Neural progenitor cell (in vitro differentiated cells): ENCODE measurements around the gene ARHGAP29. TPM values are rescaled to one million over a fixed set of nuclear protein-coding genes. Genes with fewer than 3 reads are reported as not detected.

ENCODE experiments used
- DNase-seq: peaks from one replicate; pipeline ENCODE4 v3.0.0-alpha.2; 2016; ENCODE audit warnings: low spot score
- H2AFZ ChIP-seq: fragments of 200-600 bp; sonication (generic); replicated peaks from 2 replicates; pipeline ENCODE4 v1.6.1; 2016; ENCODE audit warnings: antibody characterized with exemption
- H3F3A ChIP-seq: fragments of 200-600 bp; sonication (generic); 2 replicates; pipeline ENCODE4 v1.6.1; 2016; ENCODE audit warnings: antibody characterized with exemption, low read depth
- H3K27ac ChIP-seq: fragments of 200-600 bp; sonication (generic); 2 replicates; pipeline ENCODE4 v1.5.1; 2016; ENCODE audit warnings: mild to moderate bottlenecking
- H3K27me3 ChIP-seq: fragments of 200-600 bp; sonication (generic); 2 replicates; pipeline ENCODE4 v1.6.1; 2016; ENCODE audit warnings: mild to moderate bottlenecking, moderate library complexity
- H3K36me3 ChIP-seq: fragments of 200-600 bp; sonication (generic); 2 replicates; pipeline ENCODE4 v1.5.1; 2016
- H3K4me1 ChIP-seq: fragments of 200-600 bp; sonication (generic); 2 replicates; pipeline ENCODE4 v1.6.1; 2016; ENCODE audit warnings: mixed run types
- H3K4me2 ChIP-seq: fragments of 200-600 bp; sonication (generic); 2 replicates; pipeline ENCODE4 v1.6.1; 2016
- H3K4me3 ChIP-seq: fragments of 200-600 bp; sonication (generic); 2 replicates; pipeline ENCODE4 v1.5.1; 2016
- H3K79me2 ChIP-seq: fragments of 200-600 bp; sonication (generic); 2 replicates; pipeline ENCODE4 v1.6.1; 2016; ENCODE audit warnings: low read depth
- H3K9ac ChIP-seq: fragments of 200-600 bp; sonication (generic); 2 replicates; pipeline ENCODE4 v1.6.1; 2016
- H3K9me3 ChIP-seq: fragments of 200-600 bp; sonication (generic); 2 replicates; pipeline ENCODE4 v1.5.1; 2016; ENCODE audit warnings: low read depth
- H4K20me1 ChIP-seq: fragments of 200-600 bp; sonication (generic); 2 replicates; pipeline ENCODE4 v1.6.1; 2016; ENCODE audit warnings: low read depth
- H3K27ac Mint-ChIP-seq: 3 replicates; pipeline ENCODE4 v1.8.0; 2021; ENCODE audit warnings: mixed read lengths
- H3K27me3 Mint-ChIP-seq: 2 replicates; pipeline ENCODE4 v1.8.0; 2022; ENCODE audit warnings: low read depth, mild to moderate bottlenecking, inconsistent platforms, moderate library complexity, mixed read lengths; ENCODE audit not compliant: insufficient read depth
- H3K36me3 Mint-ChIP-seq: 3 replicates; pipeline ENCODE4 v1.8.0; 2021; ENCODE audit warnings: mixed read lengths
- H3K4me1 Mint-ChIP-seq: 3 replicates; pipeline ENCODE4 v1.8.0; 2021; ENCODE audit warnings: mixed read lengths
- H3K4me3 Mint-ChIP-seq: 3 replicates; pipeline ENCODE4 v1.8.0; 2021; ENCODE audit warnings: mild to moderate bottlenecking, moderate library complexity, mixed read lengths
- H3K9me3 Mint-ChIP-seq: 3 replicates; pipeline ENCODE4 v1.8.0; 2020; ENCODE audit warnings: mixed read lengths
- EZH2 ChIP-seq: fragments of 200-600 bp; sonication (generic); IDR thresholded peaks from 2 replicates; pipeline ENCODE4 v1.6.1; 2017; ENCODE audit warnings: antibody characterized with exemption, mild to moderate bottlenecking, moderate library complexity
- EZH2phosphoT487 ChIP-seq: fragments of 200-600 bp; sonication (generic); IDR thresholded peaks from 2 replicates; pipeline ENCODE4 v1.6.1; 2017; ENCODE audit warnings: antibody characterized with exemption
- total RNA-seq: library from RNA; depleted of rRNA; stranded (reverse); fragments of >200 nt; gene quantifications from 2 replicates; pipeline ENCODE4 v1.2.3, GENCODE V29; 2015; ENCODE audit warnings: low replicate concordance
- TF ChIP-seq, protein P1 (sequence below): fragments of 200-600 bp; sonication (generic); IDR thresholded peaks from 2 replicates; pipeline ENCODE4 v1.5.1; 2017; ENCODE audit warnings: antibody characterized with exemption, mild to moderate bottlenecking

The ARHGAP29 gene
- total RNA-seq, 1 donor from 2014 or later: 14.8 TPM

DNA sequence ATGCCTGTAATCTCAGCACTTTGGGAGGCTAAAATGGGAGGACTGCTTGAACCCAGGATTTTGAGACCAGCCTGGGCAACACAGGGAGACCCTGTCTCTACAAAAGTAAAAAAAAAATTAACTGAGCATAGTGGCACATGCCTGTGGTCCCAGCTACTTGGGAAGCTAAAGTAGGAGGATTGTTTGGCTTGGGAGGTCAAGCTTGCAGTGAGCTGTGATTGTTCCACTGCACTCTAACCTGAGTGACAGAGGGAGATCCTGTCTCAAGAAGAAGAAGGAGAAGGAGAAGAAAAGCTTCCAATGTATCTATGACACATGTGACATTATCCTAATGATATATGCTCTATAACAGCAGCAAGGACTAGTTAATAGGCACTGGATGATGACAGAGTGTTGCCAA is 20.1 kb upstream of the ARHGAP29 start:
- no peak for DNase-seq
- H3K27ac ChIP-seq: no peak overlapping the region
- no peaks in the 10 kb centered on the region for H4K20me1 ChIP-seq
- no peak overlapping the region for H3K9ac ChIP-seq
- no peak overlapping the region for H2AFZ ChIP-seq
- Mint-ChIP-seq H3K9me3 (no peaks in the 10 kb centered on the region), H3K36me3 (no peaks in the 10 kb centered on the region), H3K4me3 (peak overlapping the region; percentile 25), H3K27ac (no peak overlapping the region), H3K4me1 (no peaks in the 10 kb centered on the region), H3K27me3 (peaks cover 9% of the 10 kb centered on the region)
- no peaks in the 10 kb centered on the region for H3K36me3 ChIP-seq
- no peaks in the 10 kb centered on the region for H3K4me1 ChIP-seq
- no peaks in the 10 kb centered on the region for H3K9me3 ChIP-seq
- H3K4me2 ChIP-seq: no peak overlapping the region
- no peak overlapping the region for H3K4me3 ChIP-seq
- H3K27me3 ChIP-seq: peaks cover 90% of the 10 kb centered on the region
- H3F3A ChIP-seq: no peaks in the 10 kb centered on the region
- H3K79me2 ChIP-seq: no peaks in the 10 kb centered on the region
- TF ChIP-seq, protein P1, sequence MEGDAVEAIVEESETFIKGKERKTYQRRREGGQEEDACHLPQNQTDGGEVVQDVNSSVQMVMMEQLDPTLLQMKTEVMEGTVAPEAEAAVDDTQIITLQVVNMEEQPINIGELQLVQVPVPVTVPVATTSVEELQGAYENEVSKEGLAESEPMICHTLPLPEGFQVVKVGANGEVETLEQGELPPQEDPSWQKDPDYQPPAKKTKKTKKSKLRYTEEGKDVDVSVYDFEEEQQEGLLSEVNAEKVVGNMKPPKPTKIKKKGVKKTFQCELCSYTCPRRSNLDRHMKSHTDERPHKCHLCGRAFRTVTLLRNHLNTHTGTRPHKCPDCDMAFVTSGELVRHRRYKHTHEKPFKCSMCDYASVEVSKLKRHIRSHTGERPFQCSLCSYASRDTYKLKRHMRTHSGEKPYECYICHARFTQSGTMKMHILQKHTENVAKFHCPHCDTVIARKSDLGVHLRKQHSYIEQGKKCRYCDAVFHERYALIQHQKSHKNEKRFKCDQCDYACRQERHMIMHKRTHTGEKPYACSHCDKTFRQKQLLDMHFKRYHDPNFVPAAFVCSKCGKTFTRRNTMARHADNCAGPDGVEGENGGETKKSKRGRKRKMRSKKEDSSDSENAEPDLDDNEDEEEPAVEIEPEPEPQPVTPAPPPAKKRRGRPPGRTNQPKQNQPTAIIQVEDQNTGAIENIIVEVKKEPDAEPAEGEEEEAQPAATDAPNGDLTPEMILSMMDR: no peak
- TF ChIP-seq EZH2: no peak

DNA sequence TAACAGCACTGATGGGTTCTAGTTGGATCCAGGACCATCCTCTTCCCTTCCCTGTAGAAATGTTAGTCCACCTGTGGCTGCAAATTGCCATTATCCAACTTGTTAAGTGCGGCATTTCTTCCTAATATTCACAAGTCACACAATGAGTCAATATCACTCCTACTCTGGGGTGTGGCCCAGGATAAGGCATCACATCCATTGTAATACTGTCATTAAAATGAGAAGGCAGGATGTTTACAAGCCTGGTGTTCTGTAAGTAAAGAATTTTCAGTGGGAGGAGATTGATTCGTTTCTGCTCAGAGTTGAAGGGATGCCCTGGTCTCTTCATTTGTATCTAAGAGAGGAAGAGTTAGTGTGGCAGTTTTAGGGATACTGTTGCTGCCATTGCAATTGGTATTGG is 18.1 kb upstream of the ARHGAP29 start:
- no peak overlapping the region for H2AFZ ChIP-seq
- no peak overlapping the region for H3K9ac ChIP-seq
- no peaks in the 10 kb centered on the region for H3K9me3 ChIP-seq
- H3K4me3 Mint-ChIP-seq: no peak overlapping the region
- no peak overlapping the region for H3K27ac ChIP-seq
- peaks cover 5% of the 10 kb centered on the region for H3K27me3 Mint-ChIP-seq
- no peaks in the 10 kb centered on the region for H4K20me1 ChIP-seq
- no peak overlapping the region for H3K4me2 ChIP-seq
- no peak for DNase-seq
- H3K36me3 Mint-ChIP-seq: no peaks in the 10 kb centered on the region
- H3K36me3 ChIP-seq: no peaks in the 10 kb centered on the region
- H3K4me1 ChIP-seq: no peaks in the 10 kb centered on the region
- no peak overlapping the region for H3K4me3 ChIP-seq
- H3K9me3 Mint-ChIP-seq: no peaks in the 10 kb centered on the region
- TF ChIP-seq EZH2 (no peak), EZH2phosphoT487 (no peak)
- TF ChIP-seq, protein P1: no peak
- no peak overlapping the region for H3K27ac Mint-ChIP-seq
- no peaks in the 10 kb centered on the region for H3F3A ChIP-seq
- H3K4me1 Mint-ChIP-seq: no peaks in the 10 kb centered on the region
- H3K27me3 ChIP-seq: peaks cover 90% of the 10 kb centered on the region
- H3K79me2 ChIP-seq: no peaks in the 10 kb centered on the region

DNA sequence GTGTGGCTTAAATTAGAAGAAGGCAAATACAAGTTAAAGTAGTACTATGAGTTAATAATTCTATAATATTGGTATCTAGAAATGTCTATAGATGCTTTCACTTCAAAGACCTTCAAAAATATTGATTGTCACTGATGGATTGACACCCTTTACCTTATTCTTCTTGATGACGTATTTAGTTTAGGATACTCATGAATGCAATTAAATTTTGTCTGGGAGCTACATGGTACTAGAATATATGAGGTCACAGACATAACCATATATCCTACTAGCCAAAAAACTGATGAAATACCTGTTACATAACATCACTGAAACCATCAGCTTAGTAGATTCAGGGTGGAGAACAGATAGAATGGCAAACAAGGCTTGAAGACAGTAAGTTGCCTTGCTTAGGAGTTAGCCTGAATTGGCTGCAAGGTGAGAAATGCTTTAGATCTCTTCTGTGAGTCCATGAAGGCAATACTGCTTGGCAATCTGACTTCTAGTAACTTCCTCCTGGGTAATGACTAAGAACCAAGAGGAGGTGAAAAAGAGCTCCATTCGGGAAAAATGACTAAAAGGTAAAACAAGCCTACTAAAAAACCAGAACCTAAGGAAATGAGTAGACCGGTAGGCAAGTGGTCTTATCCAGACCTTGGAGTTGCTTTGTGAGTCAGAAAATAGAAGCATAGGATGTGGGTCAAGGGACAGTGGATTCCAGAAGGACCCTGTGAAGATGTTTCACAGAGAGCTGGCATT is 16.9 kb upstream of the ARHGAP29 start:
- no peak overlapping the region for H3K27ac Mint-ChIP-seq
- H4K20me1 ChIP-seq: no peaks in the 10 kb centered on the region
- DNase-seq: no peak
- H3K36me3 Mint-ChIP-seq: no peaks in the 10 kb centered on the region
- no peak overlapping the region for H3K9ac ChIP-seq
- no peaks in the 10 kb centered on the region for H3F3A ChIP-seq
- no peaks in the 10 kb centered on the region for H3K36me3 ChIP-seq
- H3K9me3 Mint-ChIP-seq: no peaks in the 10 kb centered on the region
- TF ChIP-seq, protein P1: no peak
- TF ChIP-seq EZH2 (no peak), EZH2phosphoT487 (no peak)
- no peaks in the 10 kb centered on the region for H3K9me3 ChIP-seq
- H3K27ac ChIP-seq: no peak overlapping the region
- H3K4me2 ChIP-seq: no peak overlapping the region
- no peaks in the 10 kb centered on the region for H3K4me1 ChIP-seq
- H2AFZ ChIP-seq: no peak overlapping the region
- H3K79me2 ChIP-seq: no peaks in the 10 kb centered on the region
- H3K27me3 Mint-ChIP-seq: peaks cover 2% of the 10 kb centered on the region
- H3K4me1 Mint-ChIP-seq: no peaks in the 10 kb centered on the region
- peaks cover 90% of the 10 kb centered on the region for H3K27me3 ChIP-seq
- no peak overlapping the region for H3K4me3 Mint-ChIP-seq
- no peak overlapping the region for H3K4me3 ChIP-seq
